ENCODE data around the gene MATN3.

MATN3 gene

GRCh38 chr2:20012282-20013125 is at the start of gene MATN3:
MATN3 (minus strand) TSS chr2:20012668; CDS start chr2:20012631, 37 bp downstream.
- CTCF ChIA-PET: interaction anchor here (0.9 kb wide), 1 partner anchor 93 kb away, joined by 3 read pairs; no protein-coding TSS in a partner anchor
- Mint-ChIP-seq H3K4me1 (peaks cover 12% of the 10 kb centered on the region), H3K9me3 (no peaks in the 10 kb centered on the region), H3K27me3 (peaks cover 61% of the 10 kb centered on the region), H3K27ac (no peak within 1 kb of the TSS), H3K4me3 (peak within 1 kb of the TSS; percentile 55), H3K36me3 (no peaks in the 10 kb centered on the region)
- peak; percentile 23 for DNase-seq

GRCh38 chr2:20061940-20062339 is 49.5 kb upstream of the MATN3 start:
- no peak for DNase-seq
- Mint-ChIP-seq H3K4me3 (no peak overlapping the region), H3K36me3 (no peaks in the 10 kb centered on the region), H3K4me1 (no peaks in the 10 kb centered on the region), H3K27me3 (peaks cover 44% of the 10 kb centered on the region), H3K9me3 (no peaks in the 10 kb centered on the region), H3K27ac (no peak overlapping the region)
- CTCF ChIA-PET: no interaction called here

GRCh38 chr2:20061476-20061875 is 49.0 kb upstream of the MATN3 start:
- peaks cover 49% of the 10 kb centered on the region for H3K27me3 Mint-ChIP-seq
- CTCF ChIA-PET: no interaction called here
- DNase-seq: no peak
- H3K4me3 Mint-ChIP-seq: no peak overlapping the region
- no peaks in the 10 kb centered on the region for H3K36me3 Mint-ChIP-seq
- H3K9me3 Mint-ChIP-seq: no peaks in the 10 kb centered on the region
- H3K27ac Mint-ChIP-seq: no peak overlapping the region
- H3K4me1 Mint-ChIP-seq: no peaks in the 10 kb centered on the region

GRCh38 chr2:20060106-20060505 is 47.6 kb upstream of the MATN3 start:
- peaks cover 54% of the 10 kb centered on the region for H3K27me3 Mint-ChIP-seq
- H3K4me3 Mint-ChIP-seq: no peak overlapping the region
- CTCF ChIA-PET: interaction anchor here (0.7 kb wide), 1 partner anchor 9 kb away, joined by 3 read pairs; the partner anchor contains the start of gene LAPTM4A
- no peaks in the 10 kb centered on the region for H3K4me1 Mint-ChIP-seq
- H3K36me3 Mint-ChIP-seq: no peaks in the 10 kb centered on the region
- no peaks in the 10 kb centered on the region for H3K9me3 Mint-ChIP-seq
- H3K27ac Mint-ChIP-seq: no peak overlapping the region
- DNase-seq: no peak

- Mint-ChIP-seq H3K4me1 (no peaks in the 10 kb centered on the region), H3K9me3 (no peaks in the 10 kb centered on the region), H3K27me3 (peaks cover 56% of the 10 kb centered on the region), H3K4me3 (no peak overlapping the region), H3K27ac (no peak overlapping the region), H3K36me3 (no peaks in the 10 kb centered on the region)
- CTCF ChIA-PET: no interaction called here
- no peak for DNase-seq
Observed at GRCh38 chr2:20057268-20057667, 44.8 kb upstream of the MATN3 start.

- H3K4me1 Mint-ChIP-seq: peaks cover 6% of the 10 kb centered on the region
- DNase-seq: no peak
- H3K27me3 Mint-ChIP-seq: peaks cover 48% of the 10 kb centered on the region
- no peaks in the 10 kb centered on the region for H3K36me3 Mint-ChIP-seq
- no peaks in the 10 kb centered on the region for H3K9me3 Mint-ChIP-seq
- H3K27ac Mint-ChIP-seq: no peak overlapping the region
- no peak overlapping the region for H3K4me3 Mint-ChIP-seq
- CTCF ChIA-PET: no interaction called here
Observed at GRCh38 chr2:20054931-20055330, 42.5 kb upstream of the MATN3 start.

GRCh38 chr2:20054119-20054518 is 41.7 kb upstream of the MATN3 start:
- H3K36me3 Mint-ChIP-seq: no peaks in the 10 kb centered on the region
- H3K27ac Mint-ChIP-seq: no peak overlapping the region
- peaks cover 42% of the 10 kb centered on the region for H3K27me3 Mint-ChIP-seq
- H3K4me1 Mint-ChIP-seq: peaks cover 14% of the 10 kb centered on the region
- H3K9me3 Mint-ChIP-seq: no peaks in the 10 kb centered on the region
- H3K4me3 Mint-ChIP-seq: no peak overlapping the region
- CTCF ChIA-PET: interaction anchor here (1.3 kb wide), 1 partner anchor 39 kb away, joined by 5 read pairs; no protein-coding TSS in a partner anchor
- DNase-seq: no peak

- CTCF ChIA-PET: interaction anchor here (1.0 to 3.3 kb wide), 2 partner anchors 11 to 37 kb away, joined by 4 to 16 read pairs; no protein-coding TSS in a partner anchor
- Mint-ChIP-seq H3K36me3 (no peaks in the 10 kb centered on the region), H3K9me3 (no peaks in the 10 kb centered on the region), H3K27ac (no peak overlapping the region), H3K27me3 (peaks cover 32% of the 10 kb centered on the region), H3K4me3 (no peak overlapping the region), H3K4me1 (peaks cover 23% of the 10 kb centered on the region)
- no peak for DNase-seq
Observed at GRCh38 chr2:20052861-20053281, 40.4 kb upstream of the MATN3 start.

GRCh38 chr2:20052229-20052851 is 39.9 kb upstream of the MATN3 start:
- H3K27ac Mint-ChIP-seq: no peak overlapping the region
- CTCF ChIA-PET: interaction anchor here (1.0 to 3.3 kb wide), 2 partner anchors 11 to 37 kb away, joined by 4 to 16 read pairs; no protein-coding TSS in a partner anchor
- peaks cover 25% of the 10 kb centered on the region for H3K4me1 Mint-ChIP-seq
- H3K4me3 Mint-ChIP-seq: no peak overlapping the region
- H3K9me3 Mint-ChIP-seq: no peaks in the 10 kb centered on the region
- no peak for DNase-seq
- no peaks in the 10 kb centered on the region for H3K36me3 Mint-ChIP-seq
- H3K27me3 Mint-ChIP-seq: peaks cover 29% of the 10 kb centered on the region

GRCh38 chr2:20051532-20052228 is 39.2 kb upstream of the MATN3 start, which contains the start of gene LAPTM4A:
LAPTM4A (minus strand) TSS chr2:20051628; CDS start chr2:20051520, 108 bp downstream.
- H3K9me3 Mint-ChIP-seq: no peaks in the 10 kb centered on the region
- H3K4me1 Mint-ChIP-seq: peaks cover 25% of the 10 kb centered on the region
- H3K27me3 Mint-ChIP-seq: peaks cover 24% of the 10 kb centered on the region
- peak; percentile 99 for DNase-seq
- H3K27ac Mint-ChIP-seq: no peak within 1 kb of the TSS
- no peak within 1 kb of the TSS for H3K4me3 Mint-ChIP-seq
- H3K36me3 Mint-ChIP-seq: no peaks in the 10 kb centered on the region
- CTCF ChIA-PET: interaction anchor here (1.0 to 3.3 kb wide), 2 partner anchors 8 to 36 kb away, joined by 3 to 16 read pairs; no protein-coding TSS in a partner anchor

- no peaks in the 10 kb centered on the region for H3K9me3 Mint-ChIP-seq
- H3K4me3 Mint-ChIP-seq: no peak overlapping the region
- CTCF ChIA-PET: interaction anchor here (1.0 to 3.3 kb wide), 4 partner anchors 9 to 151 kb away, joined by 3 to 16 read pairs (median 4); no protein-coding TSS in a partner anchor
- DNase-seq: peak; percentile 45
- no peaks in the 10 kb centered on the region for H3K36me3 Mint-ChIP-seq
- H3K27ac Mint-ChIP-seq: no peak overlapping the region
- H3K27me3 Mint-ChIP-seq: peaks cover 18% of the 10 kb centered on the region
- H3K4me1 Mint-ChIP-seq: peaks cover 25% of the 10 kb centered on the region
Observed at GRCh38 chr2:20050646-20051531, 38.4 kb upstream of the MATN3 start.

- Mint-ChIP-seq H3K9me3 (no peaks in the 10 kb centered on the region), H3K4me1 (peaks cover 25% of the 10 kb centered on the region), H3K4me3 (no peak overlapping the region), H3K27ac (no peak overlapping the region), H3K27me3 (peaks cover 11% of the 10 kb centered on the region), H3K36me3 (no peaks in the 10 kb centered on the region)
- DNase-seq: peak; percentile 46
- CTCF ChIA-PET: interaction anchor here (0.7 to 3.3 kb wide), 5 partner anchors 10 to 150 kb away, joined by 3 to 16 read pairs (median 4); no protein-coding TSS in a partner anchor
Observed at GRCh38 chr2:20050104-20050645, 37.7 kb upstream of the MATN3 start.

GRCh38 chr2:20049637-20050036 is 37.2 kb upstream of the MATN3 start:
- Mint-ChIP-seq H3K27ac (no peak overlapping the region), H3K9me3 (no peaks in the 10 kb centered on the region), H3K27me3 (peaks cover 7% of the 10 kb centered on the region), H3K36me3 (no peaks in the 10 kb centered on the region), H3K4me3 (no peak overlapping the region), H3K4me1 (peaks cover 25% of the 10 kb centered on the region)
- DNase-seq: no peak
- CTCF ChIA-PET: interaction anchor here (0.7 to 3.3 kb wide), 5 partner anchors 9 to 150 kb away, joined by 3 to 16 read pairs (median 4); no protein-coding TSS in a partner anchor

All from activated naive CD4-positive, alpha-beta T cell treated with anti-CD3 and anti-CD28 coated beads, Interleukin-2, amount 10 ng/mL, durations not matched to agents 7 days and 5 days (primary cell).